Measurements from ENCODE around the gene ITGB3.

GRCh38 chr17:47221154-47221553 is 32.5 kb upstream of the ITGB3 start:
- no peak for TF ChIP-seq CTCF (IDR thresholded peaks at IDR 0.05)
- TF ChIP-seq POLR2A (IDR thresholded peaks at IDR 0.05): no peak

All from uterus (tissue), 2 donors.